ENCODE data around the gene WASF2. TPM values are rescaled to one million over a fixed set of nuclear protein-coding genes. Genes with fewer than 3 reads are reported as not detected.
"Not testable (repeated sequence)": the region's sequence is repeated elsewhere in the genome, so short reads cannot be mapped to it uniquely, and the experiment has no call there.

WASF2 gene
- total RNA-seq, 1 experiment from 2014 or later = 134 TPM

DNA sequence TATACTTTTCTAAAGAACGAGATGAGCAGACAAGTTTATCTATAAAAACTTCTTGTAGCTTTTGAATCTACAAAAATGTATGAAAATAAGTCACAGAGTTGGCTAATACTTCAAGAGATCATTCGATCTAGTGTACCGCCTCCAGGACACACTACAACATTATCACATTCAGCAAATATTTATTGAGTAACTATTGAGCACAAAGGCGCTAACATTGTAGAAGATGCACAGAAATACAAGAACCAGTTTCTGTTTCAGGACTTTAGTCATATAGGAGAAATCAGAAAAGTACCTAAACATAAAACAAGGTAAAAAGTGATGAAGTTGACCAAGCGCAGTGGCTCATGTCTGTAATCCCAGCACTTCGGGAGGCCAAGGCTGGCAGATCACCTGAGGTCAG lies 20.6 kb downstream of the WASF2 start:
- CTCF ChIA-PET = no interaction called here
- TF ChIP-seq, protein P1, sequence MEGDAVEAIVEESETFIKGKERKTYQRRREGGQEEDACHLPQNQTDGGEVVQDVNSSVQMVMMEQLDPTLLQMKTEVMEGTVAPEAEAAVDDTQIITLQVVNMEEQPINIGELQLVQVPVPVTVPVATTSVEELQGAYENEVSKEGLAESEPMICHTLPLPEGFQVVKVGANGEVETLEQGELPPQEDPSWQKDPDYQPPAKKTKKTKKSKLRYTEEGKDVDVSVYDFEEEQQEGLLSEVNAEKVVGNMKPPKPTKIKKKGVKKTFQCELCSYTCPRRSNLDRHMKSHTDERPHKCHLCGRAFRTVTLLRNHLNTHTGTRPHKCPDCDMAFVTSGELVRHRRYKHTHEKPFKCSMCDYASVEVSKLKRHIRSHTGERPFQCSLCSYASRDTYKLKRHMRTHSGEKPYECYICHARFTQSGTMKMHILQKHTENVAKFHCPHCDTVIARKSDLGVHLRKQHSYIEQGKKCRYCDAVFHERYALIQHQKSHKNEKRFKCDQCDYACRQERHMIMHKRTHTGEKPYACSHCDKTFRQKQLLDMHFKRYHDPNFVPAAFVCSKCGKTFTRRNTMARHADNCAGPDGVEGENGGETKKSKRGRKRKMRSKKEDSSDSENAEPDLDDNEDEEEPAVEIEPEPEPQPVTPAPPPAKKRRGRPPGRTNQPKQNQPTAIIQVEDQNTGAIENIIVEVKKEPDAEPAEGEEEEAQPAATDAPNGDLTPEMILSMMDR (conservative IDR thresholded peaks at IDR 0.05) = no peak
- no peak for TF ChIP-seq EZH2 (IDR thresholded peaks at IDR 0.05; ENCODE audit: low read depth)
- no TSS peak for BruUV-seq (replicated peaks)

DNA sequence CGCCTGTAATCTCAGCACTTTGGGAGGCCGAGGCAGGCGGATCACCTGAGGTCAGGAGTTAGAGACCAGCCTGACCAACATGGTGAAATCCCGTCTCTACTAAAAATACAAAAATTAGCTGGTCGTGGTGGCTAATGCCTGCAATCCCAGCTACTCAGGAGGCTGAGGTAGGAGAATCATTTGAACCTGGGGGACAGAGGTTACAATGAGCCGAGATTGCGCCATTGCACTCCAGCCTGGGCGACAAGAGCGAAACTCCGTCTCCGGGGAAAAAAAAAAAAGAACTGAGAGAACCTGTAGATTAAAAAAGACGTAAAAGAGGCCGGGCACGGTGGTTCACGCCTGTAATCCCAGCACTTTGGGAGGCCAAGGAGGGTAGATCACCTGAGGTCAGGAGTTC lies 21.6 kb downstream of the WASF2 start:
- H3K79me2 ChIP-seq (ENCODE audit: low read depth) = peaks cover 70% of the 10 kb centered on the region
- H3K4me1 ChIP-seq (replicated peaks; ENCODE audit: insufficient read depth); H2AFZ ChIP-seq; H3K4me3 ChIP-seq; DNase-seq; H3K27ac ChIP-seq; intact Hi-C loops (cut with micrococcal nuclease; ENCODE audit: unreplicated experiment); BruUV-seq (replicated peaks); H3K9me3 ChIP-seq (ENCODE audit: insufficient read depth, low read depth); H3F3A ChIP-seq (ENCODE audit: insufficient read depth, low read depth); H3K4me2 ChIP-seq; H3K27me3 ChIP-seq (ENCODE audit: insufficient read depth, low read depth); H3K36me3 ChIP-seq (ENCODE audit: low read depth); POLR2A ChIA-PET (ENCODE audit: unreplicated experiment); H3K9me2 ChIP-seq (ENCODE audit: insufficient read depth): not testable (repeated sequence)
- CTCF ChIA-PET = interaction anchor here (0.6 to 0.7 kb wide), 2 partner anchors 251 to 1232 kb away, joined by 3 to 6 read pairs; no protein-coding TSS in a partner anchor
- peaks cover 22% of the 10 kb centered on the region for H4K20me1 ChIP-seq (ENCODE audit: insufficient read depth)

More for the DNA sequence above, 20.6 kb downstream of the WASF2 start:
- intact Hi-C loops (cut with micrococcal nuclease; ENCODE audit: unreplicated experiment) = no loop called here
- no peak overlapping the region for H3K4me2 ChIP-seq
- DNase-seq = no peak
- H3K9me2 ChIP-seq (ENCODE audit: insufficient read depth) = no peaks in the 10 kb centered on the region
- no peaks in the 10 kb centered on the region for H3K36me3 ChIP-seq (ENCODE audit: low read depth)
- no peaks in the 10 kb centered on the region for H3K4me1 ChIP-seq (replicated peaks; ENCODE audit: insufficient read depth)
- H3K4me3 ChIP-seq = no peak overlapping the region
- H3F3A ChIP-seq (ENCODE audit: insufficient read depth, low read depth) = no peaks in the 10 kb centered on the region
- H4K20me1 ChIP-seq (ENCODE audit: insufficient read depth) = peaks cover 28% of the 10 kb centered on the region
- POLR2A ChIA-PET (ENCODE audit: unreplicated experiment) = no interaction called here
- no peaks in the 10 kb centered on the region for H3K9me3 ChIP-seq (ENCODE audit: insufficient read depth, low read depth)
- H3K79me2 ChIP-seq (ENCODE audit: low read depth) = peaks cover 79% of the 10 kb centered on the region
- no peak overlapping the region for H3K27ac ChIP-seq
- H2AFZ ChIP-seq = no peak overlapping the region
- H3K27me3 ChIP-seq (ENCODE audit: insufficient read depth, low read depth) = no peaks in the 10 kb centered on the region

DNA sequence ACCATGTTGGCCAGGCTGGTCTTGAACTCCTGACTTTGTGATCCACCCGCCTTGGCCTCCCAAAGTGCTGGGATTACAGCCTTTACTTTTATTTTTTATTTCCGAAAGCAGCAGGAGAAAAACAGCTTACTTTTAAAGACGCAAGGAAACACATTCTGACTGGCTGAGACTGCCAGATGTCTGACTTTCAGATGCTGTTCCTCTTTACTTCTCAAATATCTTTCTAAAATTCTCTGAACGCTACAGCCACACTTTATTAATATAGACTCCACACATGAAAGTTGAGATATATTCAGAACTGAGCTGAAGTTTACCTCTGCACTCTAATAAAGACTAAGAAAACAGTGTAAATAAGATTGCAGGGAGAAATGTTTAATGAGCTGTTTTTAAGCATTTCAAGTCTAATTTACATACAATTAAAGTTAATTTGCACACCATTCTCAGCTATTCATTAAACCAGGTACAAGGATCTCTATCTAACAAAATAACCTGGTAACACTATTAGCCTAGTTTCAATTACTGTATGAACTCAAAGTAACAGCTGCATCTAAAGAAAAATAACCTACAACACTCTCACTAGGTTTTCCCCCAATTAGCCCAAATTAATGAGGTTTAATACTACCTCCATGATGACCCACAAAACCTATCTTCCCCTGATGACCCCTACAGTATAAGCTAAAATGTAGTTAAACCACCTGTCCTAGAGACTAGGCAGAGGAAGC lies 24.9 kb downstream of the WASF2 start:
- Histone ChIP-seq H4K20me1 (ENCODE audit: insufficient read depth) (peaks cover 15% of the 10 kb centered on the region; the same call in 1 of the 2 replicates), H3K36me3 (ENCODE audit: low read depth) (no peaks in the 10 kb centered on the region), H3K9me2 (ENCODE audit: insufficient read depth) (no peaks in the 10 kb centered on the region), H3K4me2 (no peak overlapping the region), H3K79me2 (ENCODE audit: low read depth) (peaks cover 70% of the 10 kb centered on the region), H3K27me3 (ENCODE audit: insufficient read depth, low read depth) (no peaks in the 10 kb centered on the region), H3K27ac (no peak overlapping the region), H3F3A (ENCODE audit: insufficient read depth, low read depth) (no peaks in the 10 kb centered on the region), H3K9me3 (ENCODE audit: insufficient read depth, low read depth) (no peaks in the 10 kb centered on the region), H3K4me3 (no peak overlapping the region), H3K4me1 (replicated peaks; ENCODE audit: insufficient read depth) (no peaks in the 10 kb centered on the region), H2AFZ (no peak overlapping the region)
- ChIA-PET CTCF (no interaction called here), POLR2A (ENCODE audit: unreplicated experiment) (interaction anchor here (0.5 to 0.6 kb wide), 2 partner anchors 321 to 525 kb away, joined by 3 read pairs; no protein-coding TSS in a partner anchor)
- no peak for DNase-seq
- intact Hi-C loops (cut with micrococcal nuclease; ENCODE audit: unreplicated experiment) = no loop called here
- TF ChIP-seq, protein P1 (conservative IDR thresholded peaks at IDR 0.05) = no peak
- TF ChIP-seq EZH2 (IDR thresholded peaks at IDR 0.05; ENCODE audit: low read depth) = no peak
- BruUV-seq (replicated peaks) = no TSS peak

DNA sequence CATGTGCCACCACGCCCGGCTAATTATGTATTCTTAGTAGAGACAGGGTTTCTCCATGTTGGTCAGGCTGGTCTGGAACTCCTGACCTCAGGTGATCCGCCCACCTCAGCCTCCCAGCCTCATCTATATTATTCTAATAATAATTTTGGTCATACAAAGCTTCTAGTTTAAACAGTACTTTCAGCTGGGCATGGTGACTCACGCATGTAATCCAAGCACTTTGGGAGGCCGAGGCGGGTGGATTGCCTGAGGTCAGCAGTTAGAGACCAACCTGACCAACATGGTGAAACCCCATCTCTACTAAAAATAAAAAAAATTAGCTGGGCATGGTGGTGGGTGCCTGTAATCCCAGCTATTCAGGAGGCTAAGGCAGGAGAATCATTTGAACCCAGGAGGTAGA lies 26.1 kb downstream of the WASF2 start:
- not testable (repeated sequence) for BruUV-seq (replicated peaks); H3K27ac ChIP-seq
- CTCF ChIA-PET = interaction anchor here (0.6 to 0.7 kb wide), 3 partner anchors 48 to 140 kb away, joined by 3 to 9 read pairs (median 5); partner anchors contain the start of gene AHDC1

DNA sequence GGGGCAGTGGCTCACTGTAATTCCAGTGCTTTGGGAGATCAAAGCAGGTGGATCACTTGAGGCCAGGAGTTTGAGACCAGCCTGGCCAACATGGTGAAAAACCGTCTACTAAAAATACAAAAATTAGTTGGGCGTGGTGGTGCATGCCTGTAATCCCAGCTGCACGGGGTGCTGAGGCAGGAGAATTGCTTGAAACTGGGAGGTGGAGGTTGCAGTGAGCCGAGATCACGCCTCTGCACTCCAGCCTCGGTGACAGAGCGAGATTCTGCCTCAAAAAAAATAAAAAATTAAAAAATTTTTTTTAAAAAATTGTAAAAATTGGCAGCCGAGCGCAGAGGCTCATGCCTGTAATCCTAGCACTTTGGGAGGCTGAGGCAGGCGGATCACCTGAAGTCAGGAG lies 31.4 kb downstream of the WASF2 start:
- Histone ChIP-seq H3K79me2 (ENCODE audit: low read depth) (peaks cover 34% of the 10 kb centered on the region), H4K20me1 (ENCODE audit: insufficient read depth) (peaks cover 14% of the 10 kb centered on the region)
- CTCF ChIA-PET; H3K27me3 ChIP-seq (ENCODE audit: insufficient read depth, low read depth); H2AFZ ChIP-seq; H3K9me2 ChIP-seq (ENCODE audit: insufficient read depth); H3K4me2 ChIP-seq; BruUV-seq (replicated peaks); H3K9me3 ChIP-seq (ENCODE audit: insufficient read depth, low read depth); H3K36me3 ChIP-seq (ENCODE audit: low read depth); DNase-seq; intact Hi-C loops (cut with micrococcal nuclease; ENCODE audit: unreplicated experiment); H3K27ac ChIP-seq; H3K4me3 ChIP-seq; H3F3A ChIP-seq (ENCODE audit: insufficient read depth, low read depth); H3K4me1 ChIP-seq (replicated peaks; ENCODE audit: insufficient read depth): not testable (repeated sequence)
- POLR2A ChIA-PET (ENCODE audit: unreplicated experiment) = interaction anchor here (0.6 kb wide), 1 partner anchor 221 kb away, joined by 5 read pairs; no protein-coding TSS in a partner anchor

More for the DNA sequence above, 26.1 kb downstream of the WASF2 start:
- POLR2A ChIA-PET (ENCODE audit: unreplicated experiment); H3K36me3 ChIP-seq (ENCODE audit: low read depth); H3K9me2 ChIP-seq (ENCODE audit: insufficient read depth); intact Hi-C loops (cut with micrococcal nuclease; ENCODE audit: unreplicated experiment); H3K4me2 ChIP-seq; H3K27me3 ChIP-seq (ENCODE audit: insufficient read depth, low read depth); H3F3A ChIP-seq (ENCODE audit: insufficient read depth, low read depth); H2AFZ ChIP-seq; H3K4me3 ChIP-seq; H3K9me3 ChIP-seq (ENCODE audit: insufficient read depth, low read depth); H3K4me1 ChIP-seq (replicated peaks; ENCODE audit: insufficient read depth): not testable (repeated sequence)
- H3K79me2 ChIP-seq (ENCODE audit: low read depth) = peaks cover 67% of the 10 kb centered on the region
- DNase-seq = peak in 1 of 2 experiments; percentile 8
- H4K20me1 ChIP-seq (ENCODE audit: insufficient read depth) = peaks cover 13% of the 10 kb centered on the region; the same call in 1 of the 2 replicates

Data from PC-9 (cell line).